ENCODE measurements around the gene TSPAN14. TPM values are rescaled to one million over a fixed set of nuclear protein-coding genes. Genes with fewer than 3 reads are reported as not detected.
A peak's percentile ranks its signal among the peaks of the same experiment; 100 is the strongest.

Gene TSPAN14
- total and polyA plus RNA-seq, 2 experiments from 2014 or later, result 17.9 to 40.7 TPM

DNA sequence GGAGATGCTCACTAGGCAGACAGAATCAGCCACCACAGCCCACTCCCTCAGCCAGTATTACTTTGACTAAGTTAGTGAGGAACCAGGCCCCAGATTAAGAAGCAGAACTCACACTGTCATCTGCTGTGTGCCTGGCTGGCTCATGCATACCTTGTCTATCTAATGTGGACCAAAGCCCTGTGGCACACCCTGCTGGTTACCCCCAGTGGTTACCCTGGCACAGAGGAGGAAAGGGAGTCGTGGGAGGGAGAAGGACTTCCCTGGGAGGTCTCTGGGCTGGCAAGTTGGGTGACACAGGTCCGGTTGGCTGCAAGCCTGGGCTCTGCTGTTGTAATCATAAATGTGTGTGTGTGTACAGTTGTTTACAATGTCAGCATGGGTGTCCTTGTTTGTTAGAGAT is 76.1 kb downstream of the TSPAN14 start:
- Histone ChIP-seq H3K4me1 (ENCODE audit: insufficient read depth) (peaks cover 16% of the 10 kb centered on the region), H2AFZ (no peak overlapping the region; the same call in 1 of the 2 replicates), H3K4me2 (no peak overlapping the region), H3K27me3 (ENCODE audit: insufficient read depth) (no peaks in the 10 kb centered on the region), H3K79me2 (replicated peaks; ENCODE audit: insufficient read depth) (no peaks in the 10 kb centered on the region), H3K36me3 (ENCODE audit: insufficient read depth) (no peaks in the 10 kb centered on the region), H3K9me2 (ENCODE audit: insufficient read depth) (no peaks in the 10 kb centered on the region), H3F3A (replicated peaks; ENCODE audit: low read depth) (no peaks in the 10 kb centered on the region), H3K27ac (ENCODE audit: low read depth) (no peak overlapping the region), H3K4me3 (no peak overlapping the region), H4K20me1 (replicated peaks; ENCODE audit: insufficient read depth) (no peaks in the 10 kb centered on the region)
- Mint-ChIP-seq H3K36me3 (ENCODE audit: low read depth) (peaks cover 15% of the 10 kb centered on the region; the same call in 2 of the 3 replicates), H3K27me3 (ENCODE audit: insufficient read depth, low read depth, poor library complexity) (peaks cover 12% of the 10 kb centered on the region), H3K4me3 (no peak overlapping the region), H3K27ac (no peak overlapping the region; the same call in 1 of the 2 replicates), H3K4me1 (peaks cover 25% of the 10 kb centered on the region), H3K9me3 (peaks cover 13% of the 10 kb centered on the region; the same call in 2 of the 3 replicates)
- ATAC-seq, result peak; percentile 66
- DNase-seq (ENCODE audit: low spot score), result no peak
- TF ChIP-seq, protein P1, sequence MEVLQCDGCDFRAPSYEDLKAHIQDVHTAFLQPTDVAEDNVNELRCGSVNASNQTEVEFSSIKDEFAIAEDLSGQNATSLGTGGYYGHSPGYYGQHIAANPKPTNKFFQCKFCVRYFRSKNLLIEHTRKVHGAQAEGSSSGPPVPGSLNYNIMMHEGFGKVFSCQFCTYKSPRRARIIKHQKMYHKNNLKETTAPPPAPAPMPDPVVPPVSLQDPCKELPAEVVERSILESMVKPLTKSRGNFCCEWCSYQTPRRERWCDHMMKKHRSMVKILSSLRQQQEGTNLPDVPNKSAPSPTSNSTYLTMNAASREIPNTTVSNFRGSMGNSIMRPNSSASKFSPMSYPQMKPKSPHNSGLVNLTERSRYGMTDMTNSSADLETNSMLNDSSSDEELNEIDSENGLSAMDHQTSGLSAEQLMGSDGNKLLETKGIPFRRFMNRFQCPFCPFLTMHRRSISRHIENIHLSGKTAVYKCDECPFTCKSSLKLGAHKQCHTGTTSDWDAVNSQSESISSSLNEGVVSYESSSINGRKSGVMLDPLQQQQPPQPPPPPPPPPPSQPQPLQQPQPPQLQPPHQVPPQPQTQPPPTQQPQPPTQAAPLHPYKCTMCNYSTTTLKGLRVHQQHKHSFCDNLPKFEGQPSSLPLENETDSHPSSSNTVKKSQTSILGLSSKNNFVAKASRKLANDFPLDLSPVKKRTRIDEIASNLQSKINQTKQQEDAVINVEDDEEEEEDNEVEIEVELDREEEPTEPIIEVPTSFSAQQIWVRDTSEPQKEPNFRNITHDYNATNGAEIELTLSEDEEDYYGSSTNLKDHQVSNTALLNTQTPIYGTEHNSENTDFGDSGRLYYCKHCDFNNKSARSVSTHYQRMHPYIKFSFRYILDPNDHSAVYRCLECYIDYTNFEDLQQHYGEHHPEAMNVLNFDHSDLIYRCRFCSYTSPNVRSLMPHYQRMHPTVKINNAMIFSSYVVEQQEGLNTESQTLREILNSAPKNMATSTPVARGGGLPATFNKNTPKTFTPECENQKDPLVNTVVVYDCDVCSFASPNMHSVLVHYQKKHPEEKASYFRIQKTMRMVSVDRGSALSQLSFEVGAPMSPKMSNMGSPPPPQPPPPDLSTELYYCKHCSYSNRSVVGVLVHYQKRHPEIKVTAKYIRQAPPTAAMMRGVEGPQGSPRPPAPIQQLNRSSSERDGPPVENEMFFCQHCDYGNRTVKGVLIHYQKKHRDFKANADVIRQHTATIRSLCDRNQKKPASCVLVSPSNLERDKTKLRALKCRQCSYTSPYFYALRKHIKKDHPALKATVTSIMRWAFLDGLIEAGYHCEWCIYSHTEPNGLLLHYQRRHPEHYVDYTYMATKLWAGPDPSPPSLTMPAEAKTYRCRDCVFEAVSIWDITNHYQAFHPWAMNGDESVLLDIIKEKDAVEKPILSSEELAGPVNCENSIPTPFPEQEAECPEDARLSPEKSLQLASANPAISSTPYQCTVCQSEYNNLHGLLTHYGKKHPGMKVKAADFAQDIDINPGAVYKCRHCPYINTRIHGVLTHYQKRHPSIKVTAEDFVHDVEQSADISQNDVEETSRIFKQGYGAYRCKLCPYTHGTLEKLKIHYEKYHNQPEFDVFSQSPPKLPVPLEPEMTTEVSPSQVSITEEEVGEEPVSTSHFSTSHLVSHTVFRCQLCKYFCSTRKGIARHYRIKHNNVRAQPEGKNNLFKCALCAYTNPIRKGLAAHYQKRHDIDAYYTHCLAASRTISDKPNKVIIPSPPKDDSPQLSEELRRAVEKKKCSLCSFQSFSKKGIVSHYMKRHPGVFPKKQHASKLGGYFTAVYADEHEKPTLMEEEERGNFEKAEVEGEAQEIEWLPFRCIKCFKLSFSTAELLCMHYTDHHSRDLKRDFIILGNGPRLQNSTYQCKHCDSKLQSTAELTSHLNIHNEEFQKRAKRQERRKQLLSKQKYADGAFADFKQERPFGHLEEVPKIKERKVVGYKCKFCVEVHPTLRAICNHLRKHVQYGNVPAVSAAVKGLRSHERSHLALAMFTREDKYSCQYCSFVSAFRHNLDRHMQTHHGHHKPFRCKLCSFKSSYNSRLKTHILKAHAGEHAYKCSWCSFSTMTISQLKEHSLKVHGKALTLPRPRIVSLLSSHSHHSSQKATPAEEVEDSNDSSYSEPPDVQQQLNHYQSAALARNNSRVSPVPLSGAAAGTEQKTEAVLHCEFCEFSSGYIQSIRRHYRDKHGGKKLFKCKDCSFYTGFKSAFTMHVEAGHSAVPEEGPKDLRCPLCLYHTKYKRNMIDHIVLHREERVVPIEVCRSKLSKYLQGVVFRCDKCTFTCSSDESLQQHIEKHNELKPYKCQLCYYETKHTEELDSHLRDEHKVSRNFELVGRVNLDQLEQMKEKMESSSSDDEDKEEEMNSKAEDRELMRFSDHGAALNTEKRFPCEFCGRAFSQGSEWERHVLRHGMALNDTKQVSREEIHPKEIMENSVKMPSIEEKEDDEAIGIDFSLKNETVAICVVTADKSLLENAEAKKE (CRISPR knock-in tag; IDR thresholded peaks at IDR 0.05), result no peak
- TF ChIP-seq, protein P2, sequence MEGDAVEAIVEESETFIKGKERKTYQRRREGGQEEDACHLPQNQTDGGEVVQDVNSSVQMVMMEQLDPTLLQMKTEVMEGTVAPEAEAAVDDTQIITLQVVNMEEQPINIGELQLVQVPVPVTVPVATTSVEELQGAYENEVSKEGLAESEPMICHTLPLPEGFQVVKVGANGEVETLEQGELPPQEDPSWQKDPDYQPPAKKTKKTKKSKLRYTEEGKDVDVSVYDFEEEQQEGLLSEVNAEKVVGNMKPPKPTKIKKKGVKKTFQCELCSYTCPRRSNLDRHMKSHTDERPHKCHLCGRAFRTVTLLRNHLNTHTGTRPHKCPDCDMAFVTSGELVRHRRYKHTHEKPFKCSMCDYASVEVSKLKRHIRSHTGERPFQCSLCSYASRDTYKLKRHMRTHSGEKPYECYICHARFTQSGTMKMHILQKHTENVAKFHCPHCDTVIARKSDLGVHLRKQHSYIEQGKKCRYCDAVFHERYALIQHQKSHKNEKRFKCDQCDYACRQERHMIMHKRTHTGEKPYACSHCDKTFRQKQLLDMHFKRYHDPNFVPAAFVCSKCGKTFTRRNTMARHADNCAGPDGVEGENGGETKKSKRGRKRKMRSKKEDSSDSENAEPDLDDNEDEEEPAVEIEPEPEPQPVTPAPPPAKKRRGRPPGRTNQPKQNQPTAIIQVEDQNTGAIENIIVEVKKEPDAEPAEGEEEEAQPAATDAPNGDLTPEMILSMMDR (conservative IDR thresholded peaks at IDR 0.05; ENCODE audit: low read depth in 2 of 2), result peak; percentile 20 to 49; a peak in 3 of 4 replicates

- ATAC-seq, result no peak
- Histone ChIP-seq H3K4me3 (no peak overlapping the region), H3K27ac (ENCODE audit: low read depth) (no peak overlapping the region), H3K79me2 (replicated peaks; ENCODE audit: insufficient read depth) (no peaks in the 10 kb centered on the region), H3F3A (replicated peaks; ENCODE audit: low read depth) (no peaks in the 10 kb centered on the region), H3K36me3 (ENCODE audit: insufficient read depth) (no peaks in the 10 kb centered on the region), H4K20me1 (replicated peaks; ENCODE audit: insufficient read depth) (no peaks in the 10 kb centered on the region), H3K4me1 (ENCODE audit: insufficient read depth) (peaks cover 16% of the 10 kb centered on the region), H3K4me2 (peak overlapping the region; percentile 66; the same call in 1 of the 2 replicates), H3K9me2 (ENCODE audit: insufficient read depth) (no peaks in the 10 kb centered on the region), H2AFZ (no peak overlapping the region), H3K27me3 (ENCODE audit: insufficient read depth) (no peaks in the 10 kb centered on the region)
- Mint-ChIP-seq H3K4me1 (peaks cover 24% of the 10 kb centered on the region), H3K36me3 (ENCODE audit: low read depth) (peaks cover 19% of the 10 kb centered on the region), H3K27me3 (ENCODE audit: insufficient read depth, low read depth, poor library complexity) (peaks cover 12% of the 10 kb centered on the region), H3K27ac (no peak overlapping the region), H3K9me3 (peaks cover 18% of the 10 kb centered on the region), H3K4me3 (peak overlapping the region; percentile 7; the same call in 1 of the 3 replicates)
- DNase-seq (ENCODE audit: low spot score), result no peak
- TF ChIP-seq NANOG (IDR thresholded peaks at IDR 0.05; ENCODE audit: borderline replicate concordance) (no peak), EZH2phosphoT487 (IDR thresholded peaks at IDR 0.05; ENCODE audit: unreplicated experiment) (no peak), POLR2AphosphoS5 (IDR thresholded peaks at IDR 0.05; ENCODE audit: low read depth) (no peak), CREB1 (CRISPR knock-in tag; IDR thresholded peaks at IDR 0.05; ENCODE audit: low read depth) (no peak), ETS1 (IDR thresholded peaks at IDR 0.05) (no peak), STAT1 (IDR thresholded peaks at IDR 0.05; ENCODE audit: unreplicated experiment) (no peak), EZH2 (IDR thresholded peaks at IDR 0.05; ENCODE audit: low read depth, unreplicated experiment) (no peak), JUNB (IDR thresholded peaks at IDR 0.05; ENCODE audit: unreplicated experiment) (no peak), ZNF114 (CRISPR knock-in tag; IDR thresholded peaks at IDR 0.05) (no peak)
- TF ChIP-seq, protein P2 (conservative IDR thresholded peaks at IDR 0.05; ENCODE audit: low read depth in 2 of 2), result no peak
Observed at GRCh38 chr10:80530816-80531215, 76.7 kb downstream of the TSPAN14 start.

Data from GM23338 (cell line).